Muscle of arm (tissue), 12 donors: ENCODE measurements around the gene MYH10. TPM values are rescaled to one million over a fixed set of nuclear protein-coding genes. Genes with fewer than 3 reads are reported as not detected.

Experiments
- DNase-seq: peaks from one replicate; pipeline ENCODE4 v3.0.0-alpha.2; 2013
- polyA plus RNA-seq, 12 donors: library from polyadenylated mRNA; unstranded; fragments of 120-200 nt; gene quantifications; one replicate each; pipeline ENCODE4 v1.2.1, GENCODE V29; 2013; ENCODE audit not compliant: insufficient read length in 12 of 12

Gene MYH10
- polyA plus RNA-seq, 12 donors: 46.1 to 100 (median 61.5) TPM; not detected in 1

DNA sequence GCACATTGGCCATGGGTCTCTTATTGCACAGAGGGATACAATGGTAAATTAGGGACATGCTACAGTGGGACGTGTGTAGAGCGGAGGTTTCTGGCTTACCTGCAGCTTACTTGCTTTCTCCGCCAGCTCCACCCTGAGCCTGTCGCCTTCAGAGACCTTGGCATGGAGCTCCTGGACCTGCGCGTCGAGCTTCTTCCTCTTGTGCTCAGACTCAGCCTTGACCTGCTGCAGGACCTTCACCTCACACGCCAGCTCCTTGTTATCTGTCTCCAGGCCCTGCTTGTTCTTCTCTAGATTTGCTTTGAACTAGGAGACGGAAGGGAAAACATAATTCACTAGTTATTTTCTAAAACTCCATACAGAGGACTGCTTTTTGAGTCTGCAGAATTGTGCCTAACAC is 131.4 kb downstream of the MYH10 start:
- DNase-seq: no peak

DNA sequence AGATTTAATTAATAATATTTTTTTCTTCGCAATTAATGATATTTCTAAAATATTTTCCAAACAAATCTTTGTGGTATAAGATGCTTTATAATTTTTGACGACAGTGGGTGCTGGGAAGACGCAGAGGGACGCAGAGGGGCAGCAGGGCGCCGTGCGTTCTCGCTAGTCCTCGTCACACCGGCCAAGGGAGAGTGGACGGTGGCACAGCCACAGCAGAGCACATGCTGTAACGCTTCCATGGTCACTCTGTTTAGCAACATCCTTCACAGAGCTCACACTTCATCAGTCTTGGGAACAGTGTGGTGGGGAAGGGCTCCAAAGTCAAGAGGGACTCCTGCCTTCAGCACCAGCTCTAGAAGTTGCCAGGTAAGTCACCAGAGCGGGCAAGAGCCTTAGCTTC is 134.4 kb downstream of the MYH10 start:
- DNase-seq: no peak

GRCh38 chr17:8494506-8495111 is 135.9 kb downstream of the MYH10 start:
- DNase-seq: no peak

- DNase-seq: no peak
These were observed 136.5 kb downstream of the MYH10 start for GRCh38 chr17:8494021-8494420.

GRCh38 chr17:8492121-8492520 is 138.4 kb downstream of the MYH10 start:
- no peak for DNase-seq

DNA sequence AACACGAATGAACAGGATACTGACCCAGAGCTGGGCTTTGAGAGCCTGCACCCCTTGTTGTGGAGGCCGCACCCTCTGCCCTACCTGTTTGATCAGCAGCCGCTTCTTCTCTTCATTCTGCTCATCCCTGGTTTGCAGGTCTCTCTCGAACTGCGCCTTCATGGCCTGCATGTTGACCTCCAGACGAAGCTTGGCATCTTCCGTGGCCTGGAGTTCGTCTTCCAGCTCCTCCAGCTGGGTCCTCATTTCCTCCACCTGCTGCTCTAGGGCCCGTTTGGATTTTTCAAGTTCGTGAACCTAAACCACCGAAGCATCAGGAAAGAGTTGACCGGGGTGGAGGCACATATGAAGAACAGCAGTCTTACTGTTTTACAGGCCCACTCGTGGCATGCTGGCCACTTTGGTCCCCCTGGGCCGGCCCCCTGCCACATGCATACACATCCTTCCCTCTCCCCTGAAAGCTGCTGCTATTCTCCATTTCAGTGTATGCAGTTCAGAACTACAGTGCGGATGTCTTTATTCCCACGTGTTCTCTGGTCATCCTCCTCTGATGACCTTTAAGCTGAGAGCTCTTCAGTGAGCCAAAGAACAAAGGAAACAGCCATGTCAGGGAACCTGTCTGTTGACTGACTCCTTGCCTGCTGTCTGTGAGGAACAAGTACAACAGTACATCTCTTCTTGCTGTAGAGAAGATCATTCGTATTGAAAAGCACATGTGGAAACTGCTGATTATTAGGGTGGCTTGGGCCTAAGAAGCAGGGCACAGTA is 140.1 kb downstream of the MYH10 start:
- DNase-seq: no peak

DNA sequence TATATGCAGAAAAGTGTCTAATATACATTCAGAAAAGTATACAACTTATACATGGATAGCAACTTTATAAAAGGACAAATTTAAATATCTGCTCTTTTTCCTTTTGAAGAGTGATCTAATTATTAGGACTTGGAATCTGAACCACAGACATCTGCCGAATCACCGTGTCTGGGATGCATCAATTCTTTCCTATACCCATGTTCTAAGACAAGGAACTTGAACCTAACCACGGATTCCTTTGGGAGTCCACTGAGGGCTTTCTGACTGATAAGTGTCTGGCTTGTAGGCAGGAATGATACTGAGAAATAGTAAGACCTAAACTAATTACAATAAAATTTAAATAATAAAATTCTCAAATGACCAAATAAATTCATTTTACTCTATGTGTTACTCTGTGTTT is 140.7 kb downstream of the MYH10 start:
- no peak for DNase-seq

- DNase-seq: peak; percentile 40
These were observed 141.6 kb downstream of the MYH10 start for GRCh38 chr17:8488901-8489300.

DNA sequence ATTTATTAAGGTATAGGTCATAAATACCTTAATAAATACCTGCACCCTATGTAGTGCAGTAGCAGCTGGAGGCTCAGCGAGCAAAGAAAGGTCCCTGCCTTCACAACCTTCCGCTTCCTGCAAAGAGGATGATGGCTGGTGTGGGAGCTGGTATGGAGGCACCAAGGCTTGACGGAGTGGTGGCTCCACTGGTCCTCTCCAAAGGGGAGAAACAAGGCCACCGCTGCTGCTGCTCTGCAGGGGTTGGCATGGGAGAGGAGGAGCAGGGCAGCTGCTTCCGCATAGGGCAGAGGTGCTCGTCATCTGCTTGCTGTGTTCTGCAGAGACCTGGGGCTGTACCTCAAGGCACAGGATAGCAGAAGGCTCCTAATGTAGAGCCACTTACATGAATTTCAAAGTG is 142.0 kb downstream of the MYH10 start:
- no peak for DNase-seq

DNA sequence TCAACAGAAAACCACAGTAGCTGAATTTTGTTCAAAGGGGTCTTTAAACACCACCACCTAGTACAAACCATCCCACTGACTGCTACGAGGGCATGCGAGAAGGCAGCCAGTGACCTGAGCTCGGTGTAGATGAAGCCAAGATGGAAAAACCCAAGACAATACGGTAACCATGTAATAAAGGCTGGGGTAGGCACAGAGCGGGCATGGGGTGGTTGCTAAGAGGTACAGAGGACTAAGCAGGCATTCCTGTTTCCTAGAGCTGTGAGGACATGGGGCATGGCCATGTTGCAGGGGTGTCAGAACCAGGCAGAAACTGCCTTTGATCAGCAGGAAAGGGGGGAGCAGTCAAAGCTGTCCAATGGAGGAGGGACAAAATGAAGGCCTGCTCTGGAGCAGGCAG is 142.8 kb downstream of the MYH10 start:
- DNase-seq: no peak

GRCh38 chr17:8487130-8487645 is 143.3 kb downstream of the MYH10 start:
- DNase-seq: no peak

GRCh38 chr17:8485491-8485890 is 145.0 kb downstream of the MYH10 start:
- no peak for DNase-seq

DNA sequence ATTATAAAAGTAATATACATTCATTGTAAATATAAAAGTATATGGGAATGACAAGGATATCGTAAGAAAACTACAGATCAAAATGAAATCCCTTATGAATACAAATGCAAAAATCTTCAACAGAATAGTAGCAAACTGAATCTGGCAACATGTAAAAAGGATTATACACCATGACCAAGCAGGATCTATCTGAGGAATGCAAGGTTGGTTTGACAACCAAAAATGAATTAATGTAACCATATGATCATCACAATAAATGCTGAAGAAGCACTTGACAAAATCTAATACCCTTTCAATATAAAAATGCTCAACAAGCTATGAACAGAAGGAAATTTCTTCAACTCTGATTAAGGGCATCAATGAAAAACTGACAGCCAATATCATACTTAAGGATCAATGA is 146.1 kb downstream of the MYH10 start:
- DNase-seq: no peak

DNA sequence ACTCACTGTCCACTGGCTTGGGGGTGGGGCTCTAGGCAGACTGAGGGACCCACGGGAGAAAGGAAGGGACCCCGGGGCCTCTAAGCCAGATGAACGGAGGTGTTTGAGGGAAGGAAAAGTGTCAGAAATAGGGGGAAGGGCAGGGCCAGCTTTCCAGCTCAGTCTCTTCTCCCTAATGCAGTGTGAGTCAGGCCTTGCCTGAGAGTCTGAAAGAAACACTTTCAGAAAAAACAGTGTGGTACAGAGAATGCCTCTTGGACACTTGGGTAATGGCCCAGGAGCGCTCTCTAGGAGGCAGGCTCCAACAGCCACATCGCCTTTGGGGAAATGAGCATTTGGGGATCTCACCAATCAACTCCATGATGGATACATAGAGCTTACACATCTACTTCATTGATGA is 148.0 kb downstream of the MYH10 start:
- no peak for DNase-seq

DNA sequence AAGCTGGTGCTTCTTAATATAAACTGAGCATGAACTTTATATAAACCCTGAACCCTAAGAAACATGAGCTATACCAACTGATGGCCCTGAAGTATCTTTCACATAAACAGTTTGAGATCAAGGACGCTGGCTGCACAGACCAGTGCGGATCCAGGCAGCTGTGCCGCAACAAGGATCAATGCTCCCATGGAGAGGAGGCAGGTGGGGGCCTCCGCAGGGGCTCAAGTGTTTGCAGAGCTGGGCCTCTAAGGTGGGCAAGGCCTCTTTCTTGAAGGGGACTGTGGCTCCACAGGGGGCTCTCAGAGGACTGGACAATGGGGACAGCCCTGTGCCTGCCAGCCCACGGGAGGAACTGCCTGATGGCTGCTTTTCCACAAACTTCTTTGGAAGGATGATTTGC is 148.8 kb downstream of the MYH10 start:
- no peak for DNase-seq

GRCh38 chr17:8481089-8481488 is 149.4 kb downstream of the MYH10 start:
- no peak for DNase-seq

DNA sequence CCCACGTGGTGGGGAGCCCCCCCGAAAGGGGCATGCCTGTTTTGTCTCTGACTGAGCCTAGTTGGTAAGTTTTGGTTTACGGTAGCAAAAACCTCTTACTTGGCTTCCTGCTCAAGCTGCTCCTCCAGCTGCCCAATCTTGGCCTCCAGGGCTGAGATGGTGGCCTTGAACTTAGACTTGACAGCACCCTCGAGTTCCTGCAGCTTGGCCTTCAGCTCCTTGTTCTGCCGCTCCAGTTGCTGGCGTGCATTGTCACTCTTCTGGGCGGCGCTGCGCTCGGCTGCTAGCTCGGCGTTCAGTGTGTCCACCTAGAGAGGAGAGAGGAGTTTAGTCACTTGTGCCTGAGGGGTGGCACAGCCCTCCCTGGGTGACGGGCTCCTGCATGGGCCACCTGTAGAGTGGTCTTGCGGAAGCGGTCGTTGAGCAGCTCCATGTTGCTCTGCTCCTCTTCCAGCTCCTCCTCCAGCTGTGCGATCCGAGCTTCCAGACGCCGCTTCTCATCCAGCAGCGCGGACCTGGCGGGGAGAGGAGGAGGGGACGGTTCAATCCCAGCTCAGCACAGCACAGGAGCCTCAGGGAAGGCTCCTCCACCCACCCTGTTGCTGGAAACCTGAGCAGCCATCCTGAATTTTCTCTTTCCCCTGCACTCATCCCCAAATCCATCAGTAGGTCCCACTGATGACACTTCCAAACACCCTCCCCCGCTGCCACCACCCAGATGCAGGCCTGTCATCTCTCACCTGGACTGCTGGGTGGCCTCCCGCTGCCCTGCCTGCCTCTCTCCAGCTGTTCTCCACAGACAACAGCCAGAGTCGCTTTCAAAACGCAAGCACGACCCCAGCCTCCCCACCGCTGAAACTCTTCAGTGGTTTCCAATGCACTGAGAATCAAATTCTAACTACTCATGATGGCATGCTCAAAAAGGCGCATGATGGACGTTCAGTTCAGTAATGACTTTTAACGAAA is 150.2 kb downstream of the MYH10 start:
- no peak for DNase-seq

DNA sequence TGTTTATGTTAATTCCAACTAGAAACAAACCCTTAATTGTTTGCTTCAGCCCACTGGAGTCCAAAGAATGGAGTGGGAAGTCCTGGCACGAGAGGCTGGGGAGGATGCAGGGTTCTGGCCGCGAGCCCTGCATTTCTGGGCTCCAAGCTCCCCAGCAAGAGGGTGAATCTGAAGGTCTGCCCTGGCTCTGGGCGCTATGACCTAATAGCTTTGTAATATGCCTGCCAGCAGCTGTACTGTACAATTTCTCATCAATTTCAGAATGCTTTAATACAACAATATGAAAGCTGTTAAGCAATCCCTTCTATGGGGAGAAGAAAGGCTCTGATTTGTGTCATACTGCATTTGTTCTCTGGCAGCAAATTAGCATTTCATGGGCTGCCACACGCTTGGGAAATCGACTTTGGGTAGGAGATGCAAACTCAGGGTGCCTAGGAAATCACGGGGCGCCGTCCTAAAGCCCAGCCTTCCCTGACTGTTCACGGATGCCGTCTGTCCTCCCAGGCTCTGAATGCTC is 151.0 kb downstream of the MYH10 start:
- DNase-seq: no peak

- DNase-seq: no peak
These were observed 152.6 kb downstream of the MYH10 start for GRCh38 chr17:8477715-8478441.

GRCh38 chr17:8477171-8477570 is 153.4 kb downstream of the MYH10 start:
- no peak for DNase-seq

GRCh38 chr17:8476741-8477140 is 153.8 kb downstream of the MYH10 start:
- DNase-seq: no peak
